Vagina (tissue), 2 donors: ENCODE results near the gene PRAMEF7.
"Not testable (repeated sequence)": the region's sequence is repeated elsewhere in the genome, so short reads cannot be mapped to it uniquely, and the experiment has no call there.

Experiments used
- POLR2A ChIP-seq, 2 donors: fragments of 450-650 bp; IDR thresholded peaks; one replicate each; pipeline ENCODE4 v1.6.1; 2017; ENCODE audit warnings: antibody characterized with exemption in 2 of 2, mild to moderate bottlenecking in 2 of 2, moderate library complexity in 2 of 2
- POLR2AphosphoS5 ChIP-seq, 2 donors: sonication (generic); formaldehyde crosslinking; IDR thresholded peaks; one replicate each; pipeline ENCODE4 v1.9.0; 2017; ENCODE audit warnings: antibody characterized with exemption in 2 of 2, mild to moderate bottlenecking in 2 of 2, low read depth in 1 of 2; ENCODE audit not compliant: insufficient read depth in 1 of 2

DNA sequence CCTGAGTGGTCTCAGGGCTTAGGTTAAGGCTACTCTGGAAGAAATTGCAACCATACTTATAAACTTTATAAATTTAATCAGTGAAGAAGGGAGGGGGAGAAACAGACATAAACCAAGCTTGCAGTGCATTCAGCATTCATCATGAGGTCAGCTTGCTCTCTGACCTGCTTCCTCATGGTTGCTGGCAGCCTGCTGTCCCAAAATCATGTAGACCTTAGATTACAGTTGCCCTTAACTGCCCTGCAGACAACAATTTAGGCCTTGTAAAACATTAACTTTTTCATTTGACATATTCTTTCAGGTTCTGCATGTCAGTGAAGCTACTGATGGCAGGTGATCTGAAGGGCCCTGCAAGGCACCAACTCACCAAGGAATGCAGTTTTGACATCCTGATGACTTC is 17.2 kb upstream of the PRAMEF7 start:
- TF ChIP-seq POLR2A (IDR thresholded peaks at IDR 0.05); POLR2AphosphoS5 (IDR thresholded peaks at IDR 0.05; ENCODE audit: insufficient read depth in 1 of 2, low read depth in 1 of 2): not testable (repeated sequence)
